Osteoblast (primary cell): ENCODE results near the gene MMP21. TPM values are rescaled to one million over a fixed set of nuclear protein-coding genes. Genes with fewer than 3 reads are reported as not detected.

Experiments used
- DNase-seq: peaks from one replicate; pipeline ENCODE4 v3.0.0; 2011; ENCODE audit warnings: low spot score, mixed read lengths; ENCODE audit not compliant: insufficient read length; ENCODE audit errors: missing footprints
- H2AFZ ChIP-seq: 2 replicates; pipeline ENCODE4 v1.6.0; 2011; ENCODE audit warnings: mild to moderate bottlenecking, low read length
- H3K27ac ChIP-seq: 2 replicates; pipeline ENCODE4 v1.5.1; 2011; ENCODE audit warnings: mild to moderate bottlenecking, low read depth, low read length, moderate library complexity
- H3K27me3 ChIP-seq: 2 replicates; pipeline ENCODE4 v1.6.0; 2012; ENCODE audit warnings: mild to moderate bottlenecking, control low read depth, inconsistent platforms, low read length, moderate library complexity; ENCODE audit not compliant: insufficient read depth
- H3K36me3 ChIP-seq: 2 replicates; pipeline ENCODE4 v1.5.1; 2011; ENCODE audit warnings: mild to moderate bottlenecking, low read length, control low read depth, moderate library complexity; ENCODE audit not compliant: insufficient read depth
- H3K4me1 ChIP-seq: 2 replicates; pipeline ENCODE4 v1.5.1; 2011; ENCODE audit warnings: mild to moderate bottlenecking, low read length, control low read depth, moderate library complexity; ENCODE audit not compliant: insufficient read depth
- H3K4me2 ChIP-seq: 2 replicates; pipeline ENCODE4 v1.6.0; 2011; ENCODE audit warnings: mild to moderate bottlenecking, low read length; ENCODE audit not compliant: insufficient read depth
- H3K4me3 ChIP-seq: fragments of 200-600 bp; sonication (generic); 3 replicates; pipeline ENCODE4 v1.5.1; 2012; ENCODE audit warnings: mild to moderate bottlenecking, low read length, inconsistent platforms; ENCODE audit not compliant: insufficient read depth
- H3K79me2 ChIP-seq: 2 replicates; pipeline ENCODE4 v1.6.0; 2012; ENCODE audit warnings: mild to moderate bottlenecking, low read length, control low read depth, inconsistent platforms; ENCODE audit not compliant: insufficient read depth
- H3K9me3 ChIP-seq: 2 replicates; pipeline ENCODE4 v1.5.1; 2011; ENCODE audit warnings: low read depth, low read length, control low read depth
- H4K20me1 ChIP-seq: 2 replicates; pipeline ENCODE4 v1.6.0; 2012; ENCODE audit warnings: mild to moderate bottlenecking, low read length, control low read depth; ENCODE audit not compliant: insufficient read depth
- CTCF ChIP-seq: IDR thresholded peaks from 2 replicates; pipeline ENCODE4 v1.5.1; 2011; ENCODE audit warnings: mild to moderate bottlenecking, low read depth, low read length, moderate library complexity; ENCODE audit errors: extremely low read depth
- total RNA-seq: library from RNA; depleted of rRNA; stranded (reverse); fragments of >200 nt; gene quantifications from 2 replicates; pipeline ENCODE4 v1.2.3, GENCODE V29; 2012

MMP21 gene
- total RNA-seq, 1 donor, result not detected

DNA sequence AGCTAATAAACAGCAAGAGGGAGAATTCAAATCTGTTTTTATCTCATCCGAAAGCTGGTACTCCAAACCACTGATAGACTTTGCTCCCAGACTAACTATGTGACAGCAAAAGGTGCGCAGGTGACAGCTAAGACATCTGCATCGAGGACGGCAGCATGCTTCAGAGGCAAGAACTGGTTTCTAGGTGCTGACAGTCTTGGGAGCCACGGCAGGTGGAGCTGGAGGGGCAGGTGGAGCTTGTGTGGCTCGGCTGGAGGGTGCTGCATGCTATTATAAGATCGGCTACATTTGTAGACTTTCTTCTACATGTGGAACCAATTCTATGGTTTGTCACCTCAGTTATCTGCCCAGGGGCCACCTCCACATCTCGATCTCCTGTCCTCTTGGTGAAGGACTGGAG, 21.8 kb upstream of the MMP21 start:
- DNase-seq, result no peak
- Histone ChIP-seq H3K27me3 (no peaks in the 10 kb centered on the region), H3K36me3 (peaks cover 38% of the 10 kb centered on the region), H3K4me2 (no peak overlapping the region), H3K4me1 (no peaks in the 10 kb centered on the region), H3K79me2 (no peaks in the 10 kb centered on the region), H3K9me3 (no peaks in the 10 kb centered on the region), H3K27ac (no peak overlapping the region), H3K4me3 (no peak overlapping the region), H4K20me1 (no peaks in the 10 kb centered on the region), H2AFZ (no peak overlapping the region)
- TF ChIP-seq CTCF, result no peak

GRCh38 chr10:125795637-125796190, 20.1 kb upstream of the MMP21 start:
- H2AFZ ChIP-seq, result no peak overlapping the region
- no peak for DNase-seq
- H3K79me2 ChIP-seq, result no peaks in the 10 kb centered on the region
- peaks cover 38% of the 10 kb centered on the region for H3K36me3 ChIP-seq
- H3K4me2 ChIP-seq, result no peak overlapping the region
- H3K4me1 ChIP-seq, result no peaks in the 10 kb centered on the region
- no peak overlapping the region for H3K4me3 ChIP-seq
- no peaks in the 10 kb centered on the region for H4K20me1 ChIP-seq
- no peaks in the 10 kb centered on the region for H3K9me3 ChIP-seq
- H3K27ac ChIP-seq, result no peak overlapping the region
- no peak for TF ChIP-seq CTCF
- no peaks in the 10 kb centered on the region for H3K27me3 ChIP-seq

GRCh38 chr10:125795128-125795527, 19.5 kb upstream of the MMP21 start:
- DNase-seq, result no peak
- H3K27ac ChIP-seq, result no peak overlapping the region
- no peaks in the 10 kb centered on the region for H3K79me2 ChIP-seq
- H3K4me1 ChIP-seq, result no peaks in the 10 kb centered on the region
- H4K20me1 ChIP-seq, result no peaks in the 10 kb centered on the region
- H3K27me3 ChIP-seq, result no peaks in the 10 kb centered on the region
- H3K36me3 ChIP-seq, result peaks cover 38% of the 10 kb centered on the region
- H3K9me3 ChIP-seq, result no peaks in the 10 kb centered on the region
- no peak overlapping the region for H3K4me3 ChIP-seq
- no peak overlapping the region for H2AFZ ChIP-seq
- no peak for TF ChIP-seq CTCF
- H3K4me2 ChIP-seq, result no peak overlapping the region

- peaks cover 39% of the 10 kb centered on the region for H3K36me3 ChIP-seq
- H3K4me3 ChIP-seq, result no peak overlapping the region
- H2AFZ ChIP-seq, result no peak overlapping the region
- H3K27me3 ChIP-seq, result no peaks in the 10 kb centered on the region
- H4K20me1 ChIP-seq, result no peaks in the 10 kb centered on the region
- TF ChIP-seq CTCF, result no peak
- no peak overlapping the region for H3K27ac ChIP-seq
- no peak for DNase-seq
- no peaks in the 10 kb centered on the region for H3K4me1 ChIP-seq
- H3K9me3 ChIP-seq, result no peaks in the 10 kb centered on the region
- no peak overlapping the region for H3K4me2 ChIP-seq
- no peaks in the 10 kb centered on the region for H3K79me2 ChIP-seq
Observed at GRCh38 chr10:125792342-125793300, 17.0 kb upstream of the MMP21 start.
